Measurements from ENCODE around the gene KDM2B.

- TF ChIP-seq, protein P1, sequence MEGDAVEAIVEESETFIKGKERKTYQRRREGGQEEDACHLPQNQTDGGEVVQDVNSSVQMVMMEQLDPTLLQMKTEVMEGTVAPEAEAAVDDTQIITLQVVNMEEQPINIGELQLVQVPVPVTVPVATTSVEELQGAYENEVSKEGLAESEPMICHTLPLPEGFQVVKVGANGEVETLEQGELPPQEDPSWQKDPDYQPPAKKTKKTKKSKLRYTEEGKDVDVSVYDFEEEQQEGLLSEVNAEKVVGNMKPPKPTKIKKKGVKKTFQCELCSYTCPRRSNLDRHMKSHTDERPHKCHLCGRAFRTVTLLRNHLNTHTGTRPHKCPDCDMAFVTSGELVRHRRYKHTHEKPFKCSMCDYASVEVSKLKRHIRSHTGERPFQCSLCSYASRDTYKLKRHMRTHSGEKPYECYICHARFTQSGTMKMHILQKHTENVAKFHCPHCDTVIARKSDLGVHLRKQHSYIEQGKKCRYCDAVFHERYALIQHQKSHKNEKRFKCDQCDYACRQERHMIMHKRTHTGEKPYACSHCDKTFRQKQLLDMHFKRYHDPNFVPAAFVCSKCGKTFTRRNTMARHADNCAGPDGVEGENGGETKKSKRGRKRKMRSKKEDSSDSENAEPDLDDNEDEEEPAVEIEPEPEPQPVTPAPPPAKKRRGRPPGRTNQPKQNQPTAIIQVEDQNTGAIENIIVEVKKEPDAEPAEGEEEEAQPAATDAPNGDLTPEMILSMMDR (IDR thresholded peaks at IDR 0.05) = no peak
- no peak for TF ChIP-seq POLR2A (IDR thresholded peaks at IDR 0.05)
Measured at GRCh38 chr12:121568971-121569751, 11.7 kb downstream of the KDM2B start.
